Nephron progenitor cell (in vitro differentiated cells): ENCODE data around the gene ARL5A.

Source experiments
- DNase-seq: peaks from one replicate; pipeline ENCODE4 v3.0.0; 2021
- H3K27ac Mint-ChIP-seq: 2 replicates; pipeline ENCODE4 v1.8.0; 2021; ENCODE audit warnings: mild to moderate bottlenecking, moderate library complexity, mixed read lengths
- H3K27me3 Mint-ChIP-seq: 2 replicates; pipeline ENCODE4 v1.8.0; 2021; ENCODE audit warnings: mild to moderate bottlenecking, low read depth, mixed read lengths; ENCODE audit not compliant: poor library complexity
- H3K36me3 Mint-ChIP-seq: 2 replicates; pipeline ENCODE4 v1.8.0; 2021; ENCODE audit warnings: low read depth, mixed read lengths
- H3K4me1 Mint-ChIP-seq: 2 replicates; pipeline ENCODE4 v1.8.0; 2021; ENCODE audit warnings: mixed read lengths
- H3K4me3 Mint-ChIP-seq: 2 replicates; pipeline ENCODE4 v1.8.0; 2021; ENCODE audit warnings: mild to moderate bottlenecking, moderate library complexity, mixed read lengths
- H3K9me3 Mint-ChIP-seq: 2 replicates; pipeline ENCODE4 v1.8.0; 2021; ENCODE audit warnings: mild to moderate bottlenecking, moderate library complexity, mixed read lengths
- TF ChIP-seq, protein P1 (sequence below): fragments of 200-600 bp; sonication (generic); IDR thresholded peaks from 2 replicates; pipeline ENCODE4 v1.5.0; 2021; ENCODE audit warnings: antibody characterized with exemption

Gene ARL5A

DNA sequence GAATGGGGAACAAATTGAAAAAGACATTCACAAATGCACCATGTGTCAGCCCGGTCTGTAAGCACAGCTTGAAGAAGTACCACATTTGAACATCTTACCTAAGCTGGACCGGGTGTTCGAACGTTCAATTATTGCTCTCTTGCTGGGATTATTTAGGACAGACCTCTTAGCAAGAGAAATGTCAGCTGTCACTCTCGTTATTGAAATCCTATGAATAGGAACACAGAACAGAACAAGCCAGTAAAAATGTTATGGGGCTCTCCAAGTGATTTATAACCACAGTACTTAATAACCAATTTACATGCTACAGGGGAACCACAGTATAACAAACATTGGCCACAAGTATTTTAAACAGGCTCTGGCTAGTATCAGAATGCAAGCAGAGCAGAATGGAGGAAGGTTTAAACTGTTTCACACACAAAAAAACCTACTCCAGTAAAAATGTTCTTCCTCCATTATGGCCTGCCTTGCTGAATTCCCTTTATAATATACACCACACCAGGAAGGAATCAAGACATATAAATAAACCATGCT, 32.5 kb upstream of the ARL5A start:
- Mint-ChIP-seq H3K9me3 (no peaks in the 10 kb centered on the region), H3K27ac (no peak overlapping the region), H3K27me3 (no peaks in the 10 kb centered on the region), H3K4me1 (no peaks in the 10 kb centered on the region), H3K4me3 (no peak overlapping the region), H3K36me3 (no peaks in the 10 kb centered on the region)
- no peak for DNase-seq
- TF ChIP-seq, protein P1, sequence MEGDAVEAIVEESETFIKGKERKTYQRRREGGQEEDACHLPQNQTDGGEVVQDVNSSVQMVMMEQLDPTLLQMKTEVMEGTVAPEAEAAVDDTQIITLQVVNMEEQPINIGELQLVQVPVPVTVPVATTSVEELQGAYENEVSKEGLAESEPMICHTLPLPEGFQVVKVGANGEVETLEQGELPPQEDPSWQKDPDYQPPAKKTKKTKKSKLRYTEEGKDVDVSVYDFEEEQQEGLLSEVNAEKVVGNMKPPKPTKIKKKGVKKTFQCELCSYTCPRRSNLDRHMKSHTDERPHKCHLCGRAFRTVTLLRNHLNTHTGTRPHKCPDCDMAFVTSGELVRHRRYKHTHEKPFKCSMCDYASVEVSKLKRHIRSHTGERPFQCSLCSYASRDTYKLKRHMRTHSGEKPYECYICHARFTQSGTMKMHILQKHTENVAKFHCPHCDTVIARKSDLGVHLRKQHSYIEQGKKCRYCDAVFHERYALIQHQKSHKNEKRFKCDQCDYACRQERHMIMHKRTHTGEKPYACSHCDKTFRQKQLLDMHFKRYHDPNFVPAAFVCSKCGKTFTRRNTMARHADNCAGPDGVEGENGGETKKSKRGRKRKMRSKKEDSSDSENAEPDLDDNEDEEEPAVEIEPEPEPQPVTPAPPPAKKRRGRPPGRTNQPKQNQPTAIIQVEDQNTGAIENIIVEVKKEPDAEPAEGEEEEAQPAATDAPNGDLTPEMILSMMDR, result no peak

DNA sequence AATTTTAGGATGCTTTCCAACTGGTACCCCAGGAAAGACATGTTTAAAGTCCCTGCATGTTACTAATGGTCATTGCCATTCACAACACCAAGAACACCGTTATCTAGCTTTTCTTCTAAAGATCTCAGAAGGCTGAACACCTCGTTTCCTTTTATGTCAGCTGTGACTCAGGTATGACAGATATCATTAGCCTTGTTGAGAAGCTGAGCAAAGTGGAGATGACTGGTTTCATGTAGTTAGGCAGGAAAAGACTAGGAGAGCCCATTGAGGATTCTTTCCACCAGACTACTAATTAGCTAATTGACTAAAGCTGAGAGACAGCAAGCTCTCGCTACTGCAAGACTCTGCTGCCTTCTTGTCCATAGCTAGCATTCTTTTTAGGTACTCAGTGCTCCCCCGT, 32.0 kb upstream of the ARL5A start:
- no peaks in the 10 kb centered on the region for H3K4me1 Mint-ChIP-seq
- no peaks in the 10 kb centered on the region for H3K27me3 Mint-ChIP-seq
- TF ChIP-seq, protein P1, result no peak
- no peaks in the 10 kb centered on the region for H3K9me3 Mint-ChIP-seq
- H3K4me3 Mint-ChIP-seq, result no peak overlapping the region
- DNase-seq, result no peak
- H3K27ac Mint-ChIP-seq, result no peak overlapping the region
- no peaks in the 10 kb centered on the region for H3K36me3 Mint-ChIP-seq

DNA sequence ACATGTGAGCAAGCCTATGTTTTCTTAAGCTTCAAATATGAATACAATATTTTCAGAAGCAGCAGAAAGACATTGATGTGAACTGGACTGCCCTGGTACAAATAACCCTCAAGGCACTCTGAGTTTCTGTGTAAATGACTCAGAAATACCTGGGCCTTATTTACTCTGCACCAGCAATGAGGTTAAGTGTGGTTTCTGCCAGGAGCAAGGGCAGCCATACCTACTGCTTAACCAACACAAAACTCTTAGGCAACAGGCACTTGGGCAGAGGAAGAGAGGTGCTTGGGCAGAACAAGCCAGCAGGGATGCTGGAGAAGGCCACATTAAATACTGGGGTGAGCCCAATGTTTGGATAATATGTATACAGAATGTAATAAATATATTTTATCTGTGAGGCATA, 29.4 kb upstream of the ARL5A start:
- TF ChIP-seq, protein P1, result no peak
- Mint-ChIP-seq H3K4me3 (no peak overlapping the region), H3K4me1 (peaks cover 8% of the 10 kb centered on the region), H3K9me3 (no peaks in the 10 kb centered on the region), H3K27me3 (no peaks in the 10 kb centered on the region), H3K36me3 (no peaks in the 10 kb centered on the region), H3K27ac (no peak overlapping the region)
- no peak for DNase-seq

DNA sequence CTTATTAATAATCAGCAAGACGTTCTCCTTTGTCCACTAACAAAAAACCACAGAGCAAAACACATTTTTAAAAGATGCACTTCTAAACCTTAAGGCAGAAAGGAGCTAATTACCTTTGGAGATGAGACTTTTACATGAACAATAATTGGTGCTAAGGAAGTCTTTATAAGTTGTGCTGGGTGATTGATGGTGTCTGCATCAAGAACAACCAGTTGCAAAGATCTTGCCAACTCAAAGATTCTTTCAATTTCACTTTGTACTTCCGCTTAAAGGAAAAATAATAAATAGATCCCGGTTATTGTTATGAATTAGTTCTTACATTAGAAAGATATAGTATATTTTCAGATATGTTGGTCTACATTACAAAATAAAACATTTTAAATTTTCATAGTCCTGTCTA, 26.9 kb upstream of the ARL5A start:
- no peaks in the 10 kb centered on the region for H3K36me3 Mint-ChIP-seq
- H3K9me3 Mint-ChIP-seq, result no peaks in the 10 kb centered on the region
- H3K4me1 Mint-ChIP-seq, result peaks cover 17% of the 10 kb centered on the region
- no peak overlapping the region for H3K4me3 Mint-ChIP-seq
- no peak for DNase-seq
- TF ChIP-seq, protein P1, result no peak
- H3K27me3 Mint-ChIP-seq, result no peaks in the 10 kb centered on the region
- no peak overlapping the region for H3K27ac Mint-ChIP-seq

DNA sequence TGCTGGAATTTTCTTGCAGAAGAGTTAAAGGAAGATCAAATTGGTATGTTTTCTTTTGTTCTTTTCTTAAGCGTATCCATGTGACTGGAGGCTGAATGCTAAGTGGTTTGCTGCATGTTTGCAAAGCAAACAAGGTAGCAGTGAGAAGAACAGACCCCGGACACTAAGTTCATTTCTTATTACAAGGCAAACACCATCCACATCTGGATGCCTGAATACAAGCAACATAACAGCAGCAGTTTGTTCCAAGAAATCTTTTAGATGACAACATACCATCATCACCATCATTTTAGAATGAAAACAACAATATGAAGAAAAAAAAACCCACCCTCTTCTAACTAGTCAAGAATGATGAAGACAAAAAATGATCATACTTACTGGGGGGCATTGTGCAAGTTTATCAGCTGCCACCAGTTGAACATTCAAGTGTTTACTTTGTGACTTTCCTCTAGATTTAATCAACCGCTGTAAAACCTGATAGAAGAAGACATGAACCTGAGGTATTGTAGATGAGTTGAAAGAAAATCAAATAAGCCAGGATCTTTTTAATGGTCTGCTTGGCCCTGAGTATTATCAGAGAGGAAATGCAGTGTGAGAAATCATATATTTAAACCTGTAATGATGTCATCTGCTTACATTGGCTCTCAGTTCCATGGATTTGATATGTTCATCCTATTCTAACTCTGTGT, 25.0 kb upstream of the ARL5A start:
- H3K27ac Mint-ChIP-seq, result peak overlapping the region; percentile 57
- TF ChIP-seq, protein P1, result no peak

More for the DNA sequence above, 25.0 kb upstream of the ARL5A start:
- no peaks in the 10 kb centered on the region for H3K9me3 Mint-ChIP-seq
- H3K36me3 Mint-ChIP-seq, result no peaks in the 10 kb centered on the region
- H3K4me1 Mint-ChIP-seq, result peaks cover 24% of the 10 kb centered on the region
- DNase-seq, result no peak
- H3K4me3 Mint-ChIP-seq, result no peak overlapping the region
- H3K27me3 Mint-ChIP-seq, result no peaks in the 10 kb centered on the region
